Measurements from ENCODE around the gene IQCH. TPM values are rescaled to one million over a fixed set of nuclear protein-coding genes. Genes with fewer than 3 reads are reported as not detected.

Gene IQCH
- total and polyA plus RNA-seq, 2 experiments from 2014 or later: 1.7 to 4.6 TPM

GRCh38 chr15:67331676-67332075, 77.1 kb downstream of the IQCH start:
- H3K4me3 Mint-ChIP-seq: no peak overlapping the region
- Histone ChIP-seq H3K4me2 (no peak overlapping the region), H3K4me1 (ENCODE audit: insufficient read depth) (no peaks in the 10 kb centered on the region), H2AFZ (no peak overlapping the region), H4K20me1 (replicated peaks; ENCODE audit: insufficient read depth) (no peaks in the 10 kb centered on the region), H3K27ac (ENCODE audit: low read depth) (no peak overlapping the region), H3K9me2 (ENCODE audit: insufficient read depth) (no peaks in the 10 kb centered on the region), H3K79me2 (replicated peaks; ENCODE audit: insufficient read depth) (no peaks in the 10 kb centered on the region), H3F3A (replicated peaks; ENCODE audit: low read depth) (no peaks in the 10 kb centered on the region), H3K4me3 (no peak overlapping the region), H3K36me3 (ENCODE audit: insufficient read depth) (no peaks in the 10 kb centered on the region), H3K27me3 (ENCODE audit: insufficient read depth) (no peaks in the 10 kb centered on the region)
- no peaks in the 10 kb centered on the region for H3K27me3 Mint-ChIP-seq (ENCODE audit: insufficient read depth, low read depth, poor library complexity)
- no peaks in the 10 kb centered on the region for H3K4me1 Mint-ChIP-seq
- no peak for TF ChIP-seq ZNF114 (CRISPR knock-in tag; IDR thresholded peaks at IDR 0.05)
- no peak for TF ChIP-seq ZNF331 (CRISPR knock-in tag; IDR thresholded peaks at IDR 0.05; ENCODE audit: low read depth)
- TF ChIP-seq ETS1 (IDR thresholded peaks at IDR 0.05): no peak
- no peak for TF ChIP-seq POLR2AphosphoS5 (IDR thresholded peaks at IDR 0.05; ENCODE audit: low read depth)
- TF ChIP-seq STAT1 (IDR thresholded peaks at IDR 0.05; ENCODE audit: unreplicated experiment): no peak
- TF ChIP-seq ZNF462 (CRISPR knock-in tag; IDR thresholded peaks at IDR 0.05): no peak
- TF ChIP-seq REST (IDR thresholded peaks at IDR 0.05; ENCODE audit: unreplicated experiment): no peak
- TF ChIP-seq CTCF (conservative IDR thresholded peaks at IDR 0.05; ENCODE audit: low read depth in 2 of 2): no peak
- no peak for TF ChIP-seq EZH2 (IDR thresholded peaks at IDR 0.05; ENCODE audit: low read depth, unreplicated experiment)
- TF ChIP-seq EZH2phosphoT487 (IDR thresholded peaks at IDR 0.05; ENCODE audit: unreplicated experiment): no peak
- no peak for TF ChIP-seq JUNB (IDR thresholded peaks at IDR 0.05; ENCODE audit: unreplicated experiment)
- TF ChIP-seq CREB1 (CRISPR knock-in tag; IDR thresholded peaks at IDR 0.05; ENCODE audit: low read depth): no peak
- TF ChIP-seq NANOG (IDR thresholded peaks at IDR 0.05; ENCODE audit: borderline replicate concordance): no peak
- ATAC-seq: no peak
- DNase-seq (ENCODE audit: low spot score): no peak
- peaks cover 5% of the 10 kb centered on the region; the same call in 2 of the 3 replicates for H3K36me3 Mint-ChIP-seq (ENCODE audit: low read depth)
- peaks cover 6% of the 10 kb centered on the region; the same call in 2 of the 3 replicates for H3K9me3 Mint-ChIP-seq
- no peak overlapping the region for H3K27ac Mint-ChIP-seq
